KMS-11 (cell line): Measurements from ENCODE around the gene ZNF687.

ENCODE experiments used
- H2AFZ ChIP-seq: fragments of 200-600 bp; sonication (generic); 2 replicates; pipeline ENCODE4 v1.6.1; 2016; ENCODE audit warnings: antibody characterized with exemption, mixed run types, low read depth
- H3K27ac ChIP-seq: fragments of 200-600 bp; sonication (generic); 2 replicates; pipeline ENCODE4 v1.6.1; 2016; ENCODE audit warnings: mild to moderate bottlenecking, mixed run types
- H3K27me3 ChIP-seq: fragments of 200-600 bp; sonication (generic); 2 replicates; pipeline ENCODE4 v1.6.1; 2017; ENCODE audit warnings: mild to moderate bottlenecking, low read depth, mixed run types, moderate library complexity; ENCODE audit not compliant: insufficient read depth
- H3K36me3 ChIP-seq: fragments of 200-600 bp; sonication (generic); 2 replicates; pipeline ENCODE4 v1.6.1; 2017; ENCODE audit warnings: mild to moderate bottlenecking, mixed run types; ENCODE audit not compliant: insufficient read depth
- H3K4me1 ChIP-seq: fragments of 200-600 bp; sonication (generic); 2 replicates; pipeline ENCODE4 v1.6.1; 2016; ENCODE audit warnings: mild to moderate bottlenecking, low read depth, mixed run types; ENCODE audit not compliant: poor library complexity, severe bottlenecking
- H3K4me2 ChIP-seq: fragments of 200-600 bp; sonication (generic); 2 replicates; pipeline ENCODE4 v1.7.0; 2016; ENCODE audit warnings: mild to moderate bottlenecking, mixed run types
- H3K4me3 ChIP-seq: fragments of 200-600 bp; sonication (generic); IDR thresholded peaks from 2 replicates; pipeline ENCODE4 v1.6.1; 2017; ENCODE audit warnings: low read depth, low read length, mixed read lengths; ENCODE audit not compliant: insufficient read depth
- H3K79me2 ChIP-seq: fragments of 200-600 bp; sonication (generic); 2 replicates; pipeline ENCODE4 v1.6.1; 2016; ENCODE audit warnings: low read depth, mixed run types; ENCODE audit not compliant: insufficient read depth
- H3K9ac ChIP-seq: fragments of 200-600 bp; sonication (generic); 2 replicates; pipeline ENCODE4 v1.6.1; 2016; ENCODE audit warnings: mild to moderate bottlenecking, mixed run types
- H4K20me1 ChIP-seq: fragments of 200-600 bp; sonication (generic); 2 replicates; pipeline ENCODE4 v1.6.1; 2016; ENCODE audit warnings: mild to moderate bottlenecking, mixed run types; ENCODE audit not compliant: insufficient read depth
- TF ChIP-seq, protein P1 (sequence below): fragments of 200-600 bp; sonication (generic); conservative IDR thresholded peaks from 2 replicates; pipeline ENCODE4 v1.6.1; 2017; ENCODE audit warnings: low read depth, mild to moderate bottlenecking, antibody characterized with exemption, low read length, moderate library complexity, mixed read lengths

Gene ZNF687

DNA sequence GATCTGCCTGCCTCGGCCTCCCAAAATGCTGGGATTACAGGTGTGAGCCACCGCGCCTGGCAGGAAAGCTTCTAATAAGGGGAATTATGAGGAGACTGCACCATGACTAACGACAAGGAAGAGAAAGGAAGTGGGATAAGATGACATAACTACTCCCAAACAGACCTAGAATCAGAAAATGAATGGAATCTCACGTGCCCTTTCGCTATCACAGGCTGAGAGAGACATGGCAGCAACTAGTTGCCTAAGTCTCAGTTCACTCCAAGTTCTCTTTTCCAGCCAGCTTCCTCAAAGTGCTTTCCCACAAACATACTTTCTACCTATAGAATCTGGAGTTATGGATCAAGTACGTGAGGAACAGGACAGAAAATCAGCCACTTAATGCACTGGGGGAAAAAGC, 43.1 kb downstream of the ZNF687 start:
- Histone ChIP-seq H3K4me1 (peaks cover 20% of the 10 kb centered on the region), H3K79me2 (peaks cover 40% of the 10 kb centered on the region), H3K27ac (no peak overlapping the region), H3K27me3 (no peaks in the 10 kb centered on the region), H3K4me3 (no peak overlapping the region), H3K36me3 (peaks cover 7% of the 10 kb centered on the region; the same call in 1 of the 2 replicates), H2AFZ (no peak overlapping the region), H3K9ac (no peak overlapping the region), H4K20me1 (no peaks in the 10 kb centered on the region), H3K4me2 (peak overlapping the region; percentile 98; the same call in 1 of the 2 replicates)
- TF ChIP-seq, protein P1, sequence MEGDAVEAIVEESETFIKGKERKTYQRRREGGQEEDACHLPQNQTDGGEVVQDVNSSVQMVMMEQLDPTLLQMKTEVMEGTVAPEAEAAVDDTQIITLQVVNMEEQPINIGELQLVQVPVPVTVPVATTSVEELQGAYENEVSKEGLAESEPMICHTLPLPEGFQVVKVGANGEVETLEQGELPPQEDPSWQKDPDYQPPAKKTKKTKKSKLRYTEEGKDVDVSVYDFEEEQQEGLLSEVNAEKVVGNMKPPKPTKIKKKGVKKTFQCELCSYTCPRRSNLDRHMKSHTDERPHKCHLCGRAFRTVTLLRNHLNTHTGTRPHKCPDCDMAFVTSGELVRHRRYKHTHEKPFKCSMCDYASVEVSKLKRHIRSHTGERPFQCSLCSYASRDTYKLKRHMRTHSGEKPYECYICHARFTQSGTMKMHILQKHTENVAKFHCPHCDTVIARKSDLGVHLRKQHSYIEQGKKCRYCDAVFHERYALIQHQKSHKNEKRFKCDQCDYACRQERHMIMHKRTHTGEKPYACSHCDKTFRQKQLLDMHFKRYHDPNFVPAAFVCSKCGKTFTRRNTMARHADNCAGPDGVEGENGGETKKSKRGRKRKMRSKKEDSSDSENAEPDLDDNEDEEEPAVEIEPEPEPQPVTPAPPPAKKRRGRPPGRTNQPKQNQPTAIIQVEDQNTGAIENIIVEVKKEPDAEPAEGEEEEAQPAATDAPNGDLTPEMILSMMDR = no peak

DNA sequence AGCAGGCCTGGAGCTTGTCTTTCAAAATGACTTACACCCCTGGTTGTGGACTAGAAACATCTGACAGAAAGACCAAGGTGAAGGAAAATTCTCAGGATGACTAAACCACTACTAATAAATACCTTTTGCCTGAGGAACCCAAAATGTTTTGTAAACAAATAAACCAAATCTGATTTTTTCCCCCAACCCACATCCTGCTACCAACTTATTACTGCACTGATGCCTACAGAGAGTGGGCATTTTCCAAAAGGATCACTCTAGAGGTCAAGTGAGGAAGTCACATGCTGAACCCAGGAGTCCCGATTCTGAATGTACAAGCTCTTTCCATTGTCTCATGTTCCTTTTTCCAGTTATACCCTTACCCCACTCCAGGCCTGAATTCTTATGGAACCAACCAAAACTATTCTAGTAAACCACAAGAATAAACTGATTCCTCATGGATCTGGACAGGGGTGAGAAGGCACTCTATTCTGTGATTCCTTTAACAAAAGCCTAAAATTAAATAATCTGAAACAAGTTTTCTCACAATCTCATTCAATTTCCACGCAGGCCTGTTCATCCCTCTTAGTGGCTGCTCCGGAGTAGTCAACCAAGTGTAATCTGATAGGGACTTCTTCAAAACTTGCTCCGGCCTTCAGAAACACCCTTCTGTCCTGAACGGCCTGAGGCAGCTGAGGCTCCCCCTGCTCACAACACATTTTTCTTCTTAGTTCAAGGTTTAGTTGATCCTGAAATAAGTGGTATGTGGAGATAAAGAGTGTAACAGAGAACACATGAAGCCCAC, 43.7 kb downstream of the ZNF687 start:
- no peak overlapping the region for H3K9ac ChIP-seq
- H3K27ac ChIP-seq = no peak overlapping the region

DNA sequence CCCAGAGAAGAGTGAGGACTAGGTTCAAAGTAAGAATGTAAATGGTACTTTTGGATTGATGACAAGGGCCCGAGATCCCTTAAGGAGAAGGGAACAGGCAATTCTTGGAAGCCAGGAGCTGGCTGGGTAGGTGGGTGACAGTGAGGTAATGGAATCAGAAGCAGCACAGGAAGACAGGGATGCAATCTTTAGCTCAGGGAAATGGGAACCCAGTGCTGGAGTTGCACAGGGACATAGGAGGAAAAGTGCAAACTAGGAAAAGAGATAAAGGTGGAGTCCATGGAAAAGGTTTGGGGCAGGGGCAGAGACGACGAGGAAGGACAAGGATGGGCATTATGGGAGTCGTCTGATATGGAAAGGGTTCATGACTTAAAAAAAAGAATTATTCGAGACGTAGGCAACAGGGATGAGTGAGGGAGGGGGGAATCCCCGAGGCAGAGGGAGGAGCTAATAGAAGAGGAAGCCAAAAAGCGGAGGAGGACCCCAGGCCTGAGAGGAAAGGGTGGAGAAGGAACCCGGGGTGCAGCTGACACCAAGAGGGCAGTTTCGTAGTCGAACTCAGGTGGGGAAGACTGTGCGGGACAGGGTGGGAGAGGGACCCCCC, 44.6 kb downstream of the ZNF687 start:
- TF ChIP-seq, protein P1 = no peak
- peak overlapping the region; percentile 64 for H2AFZ ChIP-seq
- H3K9ac ChIP-seq = peak overlapping the region; percentile 81
- H3K27me3 ChIP-seq = no peaks in the 10 kb centered on the region
- peaks cover 40% of the 10 kb centered on the region for H3K79me2 ChIP-seq
- peaks cover 7% of the 10 kb centered on the region; the same call in 1 of the 2 replicates for H3K36me3 ChIP-seq
- peak overlapping the region; percentile 98 for H3K4me3 ChIP-seq
- peaks cover 20% of the 10 kb centered on the region for H3K4me1 ChIP-seq
- no peaks in the 10 kb centered on the region for H4K20me1 ChIP-seq
- H3K27ac ChIP-seq = peak overlapping the region; percentile 71
- H3K4me2 ChIP-seq = peak overlapping the region; percentile 98

More for the DNA sequence above, 43.7 kb downstream of the ZNF687 start:
- peaks cover 40% of the 10 kb centered on the region for H3K79me2 ChIP-seq
- H3K4me1 ChIP-seq = peaks cover 20% of the 10 kb centered on the region
- no peak overlapping the region for H2AFZ ChIP-seq
- TF ChIP-seq, protein P1 = no peak
- H3K27me3 ChIP-seq = no peaks in the 10 kb centered on the region
- peak overlapping the region; percentile 98 for H3K4me3 ChIP-seq
- no peaks in the 10 kb centered on the region for H4K20me1 ChIP-seq
- H3K36me3 ChIP-seq = peaks cover 7% of the 10 kb centered on the region; the same call in 1 of the 2 replicates
- H3K4me2 ChIP-seq = peak overlapping the region; percentile 98

DNA sequence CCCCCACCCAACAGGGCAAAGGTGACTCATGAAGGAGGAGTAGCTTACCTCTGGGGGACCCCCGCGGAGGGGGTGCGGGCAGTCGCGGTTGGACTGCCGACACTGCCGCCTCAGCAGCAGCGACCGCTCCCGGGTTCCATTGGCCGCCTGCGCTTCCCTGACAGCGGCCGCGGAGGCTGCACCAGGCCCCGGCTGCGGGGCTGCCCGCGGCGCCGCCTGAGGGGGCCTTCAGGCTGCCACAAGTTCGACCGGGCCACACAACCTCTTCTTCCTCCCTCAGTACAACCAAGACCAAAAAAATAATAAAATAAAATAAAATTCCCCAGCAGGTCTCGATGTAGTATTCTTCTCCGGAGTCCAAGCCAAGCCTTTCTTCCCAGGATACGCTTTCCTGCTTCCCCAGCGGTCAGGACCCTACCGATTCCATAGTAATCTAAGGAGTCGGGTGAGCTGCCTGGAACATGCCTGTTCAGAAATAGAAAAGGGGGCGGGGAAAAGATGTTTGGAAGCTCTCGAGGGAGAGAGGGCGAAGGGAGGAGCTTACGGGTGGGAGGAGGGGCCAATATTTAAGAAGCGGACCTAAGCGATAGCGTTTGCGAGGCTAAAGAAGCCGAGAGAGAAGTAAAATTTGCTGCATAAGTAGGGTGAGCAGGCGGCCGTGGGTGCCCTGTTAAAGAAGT, 45.3 kb downstream of the ZNF687 start, which contains the start of gene PI4KB:
TSS of gene PI4KB (minus strand) at position 194 of the 680 bp plus-strand sequence. CDS start 10,935 bp downstream, outside the sequence.
- TF ChIP-seq, protein P1 = no peak
- Histone ChIP-seq H3K36me3 (peaks cover 7% of the 10 kb centered on the region; the same call in 1 of the 2 replicates), H4K20me1 (no peaks in the 10 kb centered on the region), H3K4me2 (peak within 1 kb of the TSS; percentile 98), H2AFZ (peak within 1 kb of the TSS; percentile 64), H3K9ac (peak within 1 kb of the TSS; percentile 81), H3K27ac (peak within 1 kb of the TSS; percentile 71), H3K4me1 (peaks cover 20% of the 10 kb centered on the region), H3K4me3 (peak within 1 kb of the TSS; percentile 98), H3K79me2 (peaks cover 34% of the 10 kb centered on the region), H3K27me3 (no peaks in the 10 kb centered on the region)
